SKM-1 treated with dmso at 0.1 percent for 144 hours (cell line): ENCODE measurements around the gene PALLD.

Experiments
- DNase-seq: peaks from one replicate; lab custom pipeline; 2025; ENCODE audit not compliant: unreplicated experiment; lab: John Stamatoyannopoulos, UW

PALLD gene

DNA sequence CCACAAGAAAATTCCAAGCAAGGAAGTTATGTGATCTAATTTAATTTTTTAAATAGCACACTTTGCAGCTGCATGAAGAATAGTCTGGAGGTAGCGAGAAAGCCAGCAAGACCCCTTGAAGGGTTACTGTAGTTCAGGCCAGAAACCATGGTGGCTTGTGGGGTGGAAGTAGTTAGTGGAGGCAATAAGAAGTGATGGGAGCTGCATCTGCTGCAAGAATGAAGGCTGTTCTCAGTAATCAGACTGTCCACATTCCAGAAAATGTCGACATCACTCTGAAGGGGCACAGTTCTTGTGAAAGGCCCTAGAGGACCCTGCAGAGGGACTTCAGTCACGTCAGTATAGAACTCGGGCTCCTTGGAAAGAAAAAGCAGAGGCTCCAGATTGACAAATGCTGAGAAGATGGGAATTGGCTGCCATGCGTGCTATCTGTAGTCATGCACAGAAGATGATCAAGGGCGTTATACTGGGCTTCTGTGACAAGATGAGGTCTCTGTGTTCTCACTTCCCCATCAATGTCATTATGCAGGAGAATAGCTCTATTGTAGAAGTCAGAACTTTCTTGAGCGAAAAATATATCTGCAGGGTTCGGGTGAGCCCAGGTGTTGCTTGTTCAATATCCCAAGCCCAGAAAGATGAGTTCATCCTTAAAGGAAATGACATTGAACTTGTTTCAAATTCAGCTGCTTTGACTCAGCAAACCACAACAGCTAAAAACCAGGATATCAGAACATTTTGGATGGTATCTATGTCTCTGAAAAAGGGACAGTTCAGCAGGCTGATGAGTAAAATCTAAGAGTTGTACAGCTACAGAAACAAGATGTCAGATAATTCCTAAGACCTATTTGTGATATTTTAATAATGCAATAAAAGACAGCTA, 259.0 kb downstream of the PALLD start:
- no peak for DNase-seq

DNA sequence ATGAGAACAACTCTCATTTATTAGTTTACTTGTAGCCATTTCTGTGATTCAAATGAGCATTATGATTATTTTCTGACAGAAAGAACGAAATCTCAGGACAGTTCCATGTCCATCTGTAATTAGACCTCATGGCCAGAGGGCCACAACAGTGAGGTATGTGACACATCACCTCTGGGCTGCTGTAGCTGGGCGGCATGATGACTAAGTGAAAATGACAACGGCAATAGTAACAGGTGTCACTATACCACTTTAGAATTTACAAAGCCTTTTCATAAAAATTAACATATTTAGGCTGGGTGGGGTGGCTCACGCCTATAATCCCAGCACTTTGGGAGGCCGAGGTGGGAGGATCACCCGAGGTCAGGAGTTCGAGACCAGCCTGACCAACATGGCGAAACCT, 260.6 kb downstream of the PALLD start:
- no peak for DNase-seq

DNA sequence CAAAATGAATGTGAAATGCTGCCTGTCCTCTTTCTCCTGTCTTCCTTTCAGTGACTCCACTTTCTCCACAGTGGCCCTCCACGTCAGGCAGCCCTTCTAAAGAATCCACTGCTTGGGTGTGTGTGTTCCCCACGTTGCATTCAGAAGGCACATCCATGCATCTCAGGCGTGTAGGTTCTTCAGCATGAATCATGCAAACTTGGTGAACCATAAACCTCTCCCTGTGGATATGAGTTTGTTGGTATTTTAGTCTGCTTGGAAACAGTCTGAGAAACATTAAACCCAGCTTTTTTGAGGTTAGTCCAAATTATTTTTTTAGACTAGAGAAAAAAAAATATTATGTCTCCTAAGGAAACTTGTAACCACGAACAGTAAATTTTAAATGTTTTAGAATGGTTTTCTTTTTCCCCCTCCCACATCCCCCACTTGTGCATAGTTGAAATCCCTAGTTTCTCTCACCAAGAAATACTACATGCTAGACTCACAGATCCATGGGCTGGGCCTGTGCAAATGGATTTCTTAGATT, 261.6 kb downstream of the PALLD start:
- DNase-seq: no peak

DNA sequence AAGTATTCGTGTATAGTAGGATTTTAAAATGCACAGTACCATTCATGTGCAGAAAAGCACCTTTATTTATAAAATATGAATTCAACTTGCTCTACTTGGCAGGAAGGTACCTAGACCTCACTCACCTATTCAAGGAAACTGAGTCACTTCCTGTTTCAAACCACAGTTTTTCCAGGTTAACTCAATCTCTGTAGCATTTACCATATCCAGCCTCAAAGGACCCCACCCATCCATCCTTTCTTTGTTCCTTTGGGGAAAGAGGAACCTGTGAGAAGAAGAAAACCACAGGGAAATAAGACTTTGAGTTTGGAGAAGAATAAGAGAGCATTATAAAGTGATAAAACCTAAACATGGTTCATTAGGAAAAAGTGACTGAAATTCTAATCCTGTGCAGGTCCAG, 262.5 kb downstream of the PALLD start:
- DNase-seq: no peak

DNA sequence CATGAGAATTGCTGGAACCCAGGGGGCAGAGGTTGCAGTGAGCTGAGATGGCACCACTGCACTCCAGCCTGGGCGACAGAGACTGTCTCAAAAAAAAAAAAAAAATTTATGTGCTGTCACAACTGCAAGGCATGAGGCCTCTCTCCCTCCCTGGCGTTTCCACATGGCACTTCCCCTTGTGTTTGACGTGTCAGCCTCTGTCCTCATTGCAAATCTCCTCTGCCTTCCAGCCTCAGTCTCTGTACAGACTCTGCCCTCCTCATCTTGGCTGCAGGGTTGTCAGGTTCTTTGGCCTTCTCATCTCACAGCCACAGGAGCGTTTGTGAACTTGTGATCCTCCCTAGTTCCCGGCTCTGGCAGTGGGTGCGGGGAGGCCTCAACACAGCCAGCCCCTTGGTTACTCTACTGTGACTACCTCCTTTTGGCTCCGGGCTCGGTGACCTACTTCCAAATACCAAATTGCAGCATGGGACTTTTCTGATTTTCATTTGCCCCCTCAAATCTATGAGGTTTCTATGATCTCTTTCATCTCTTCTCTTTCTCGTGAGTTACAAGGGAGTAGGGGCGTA, 263.2 kb downstream of the PALLD start:
- peak; percentile 75 for DNase-seq

DNA sequence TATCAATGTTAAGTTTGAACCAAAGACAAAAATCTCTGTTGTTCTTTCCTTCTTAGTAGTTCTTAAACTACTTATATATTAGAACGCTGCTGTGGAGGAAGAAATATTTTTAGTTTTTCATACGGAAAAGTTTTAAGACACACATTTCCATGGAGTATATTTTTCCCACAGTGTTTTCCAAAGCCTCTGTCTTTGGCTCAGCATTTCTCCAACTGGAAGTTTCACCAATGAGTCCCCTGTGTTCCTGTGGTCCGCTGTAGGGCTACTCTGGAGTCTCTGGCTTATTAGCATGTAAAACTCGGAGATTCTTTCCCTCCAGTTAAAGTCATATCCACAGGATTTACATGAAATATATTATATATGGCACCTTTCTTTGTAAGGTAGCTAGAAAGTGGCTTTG, 264.2 kb downstream of the PALLD start:
- DNase-seq: no peak

DNA sequence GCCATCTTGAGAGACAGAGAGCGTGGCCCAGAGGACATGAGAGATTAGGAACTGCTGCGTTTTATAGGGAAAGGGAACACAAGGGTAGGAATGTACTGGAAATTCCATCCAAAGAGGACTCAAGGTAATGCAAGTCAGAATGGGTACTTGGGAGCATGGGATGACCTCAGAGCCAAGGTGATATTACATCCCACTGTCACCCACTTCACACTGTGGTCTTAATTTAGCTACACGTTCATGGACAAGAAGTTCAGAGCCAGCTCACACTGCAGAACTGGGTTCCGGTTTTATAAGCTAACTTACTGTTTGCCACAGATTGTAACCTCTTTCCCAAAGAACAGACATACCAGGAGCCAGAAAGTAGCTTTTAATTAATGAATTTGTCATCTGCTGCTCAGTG, 268.5 kb downstream of the PALLD start:
- DNase-seq: no peak

DNA sequence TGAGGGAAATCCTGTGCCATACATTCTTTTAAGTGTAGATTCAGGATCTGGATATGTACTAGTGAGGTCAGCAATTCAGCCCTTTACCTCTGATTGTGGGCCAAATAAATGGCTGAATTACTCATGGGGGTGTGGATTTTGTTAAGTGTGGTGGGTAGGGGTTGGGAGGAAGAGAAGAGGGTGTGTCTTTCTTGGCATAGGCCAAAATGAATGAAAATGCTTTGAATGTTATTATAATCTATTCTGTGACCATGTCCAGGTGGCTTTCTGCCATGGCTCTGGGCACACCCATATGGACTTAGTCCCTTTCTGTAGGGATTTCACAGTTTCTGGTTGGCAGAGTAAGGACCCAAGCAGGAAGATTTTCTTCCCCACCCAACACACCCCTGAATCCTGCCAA, 268.9 kb downstream of the PALLD start:
- no peak for DNase-seq

DNA sequence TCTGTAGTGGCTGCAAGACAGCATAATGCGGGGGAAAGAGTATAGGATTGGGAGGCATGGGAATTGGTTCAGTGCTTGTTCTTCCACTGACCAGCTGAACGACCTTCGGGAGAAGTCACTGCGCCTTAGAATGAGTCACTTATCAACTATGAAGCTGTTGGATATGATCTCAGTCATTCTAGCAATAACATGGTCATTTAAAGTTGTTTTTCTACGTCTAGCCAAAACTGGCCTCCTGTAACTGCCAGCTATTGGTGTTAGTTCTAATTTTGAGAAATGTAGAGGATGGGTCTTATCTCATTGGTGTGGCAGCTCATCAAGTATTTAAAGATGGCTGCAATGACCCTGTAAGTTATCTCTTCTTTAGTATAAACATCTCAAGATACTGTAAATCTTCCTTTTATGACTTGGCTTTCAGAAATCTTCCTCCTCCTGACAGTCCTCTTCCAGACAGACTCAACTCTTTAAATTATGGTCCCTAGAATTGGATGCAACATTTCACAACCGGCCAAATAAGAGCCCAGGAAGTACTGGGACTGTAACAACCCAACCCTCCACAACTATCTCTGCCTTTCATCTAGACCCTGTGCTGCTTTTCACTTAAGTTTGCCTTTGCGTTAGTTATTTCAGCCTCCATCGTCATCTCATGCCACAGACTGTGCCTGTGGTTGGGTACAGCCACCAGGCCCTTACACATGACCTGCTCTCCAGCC, 269.9 kb downstream of the PALLD start:
- DNase-seq: no peak

DNA sequence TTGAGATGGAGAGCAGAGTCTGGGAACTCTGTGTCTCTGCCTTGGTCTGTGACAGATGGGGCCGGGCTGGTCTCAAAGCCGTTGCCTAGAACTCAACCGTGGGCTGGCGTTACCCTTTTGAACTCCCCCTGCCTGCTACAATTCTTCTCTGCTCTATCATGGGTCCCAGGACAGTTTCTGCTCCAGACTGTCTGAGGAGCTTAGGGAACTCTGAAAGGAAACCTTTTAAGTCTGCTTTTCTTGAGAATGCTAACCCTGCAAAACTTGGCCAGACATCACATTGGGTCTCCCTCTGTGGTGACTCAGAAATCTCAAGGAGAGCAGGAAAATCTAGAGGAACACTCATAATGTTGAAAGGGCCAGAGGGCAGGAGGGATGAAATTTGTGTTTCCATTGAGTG, 272.6 kb downstream of the PALLD start:
- DNase-seq: no peak

DNA sequence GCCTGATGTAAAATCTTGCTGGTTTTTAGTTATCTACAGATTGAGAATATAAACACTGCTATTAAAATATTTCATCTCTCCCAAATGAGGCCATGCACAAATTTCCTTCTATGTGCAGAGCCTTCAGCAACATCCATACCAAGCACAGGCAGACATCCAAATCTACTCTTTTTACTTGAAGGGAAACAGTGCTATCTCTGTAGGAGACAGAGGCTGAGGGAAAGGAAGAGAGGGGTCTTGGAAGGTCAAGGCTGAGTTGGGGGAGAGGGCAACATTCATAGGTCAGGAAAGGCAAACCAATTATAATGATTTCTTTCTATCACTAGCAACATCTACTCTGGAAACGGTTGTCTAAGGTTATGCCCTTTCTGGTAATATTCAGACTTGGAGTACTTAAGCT, 273.0 kb downstream of the PALLD start:
- no peak for DNase-seq

DNA sequence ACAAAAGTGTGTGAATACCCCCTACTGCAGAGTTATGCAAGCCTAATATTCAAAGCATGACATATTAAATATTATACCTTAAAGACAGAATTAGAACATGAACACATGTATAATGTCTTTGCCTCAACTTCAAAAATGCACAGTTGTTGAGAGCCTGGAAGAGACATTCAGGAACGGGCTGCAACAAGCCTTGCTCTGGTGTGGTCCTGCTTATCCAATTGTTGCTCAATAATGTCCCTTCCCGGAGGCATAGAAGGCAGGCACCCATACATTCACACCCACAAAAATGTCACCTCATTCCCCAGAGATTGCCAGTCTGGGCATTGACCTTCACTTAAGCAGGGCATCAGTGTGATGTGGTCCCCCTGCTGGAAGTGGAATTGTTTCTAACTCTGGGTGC, 274.4 kb downstream of the PALLD start:
- DNase-seq: no peak

DNA sequence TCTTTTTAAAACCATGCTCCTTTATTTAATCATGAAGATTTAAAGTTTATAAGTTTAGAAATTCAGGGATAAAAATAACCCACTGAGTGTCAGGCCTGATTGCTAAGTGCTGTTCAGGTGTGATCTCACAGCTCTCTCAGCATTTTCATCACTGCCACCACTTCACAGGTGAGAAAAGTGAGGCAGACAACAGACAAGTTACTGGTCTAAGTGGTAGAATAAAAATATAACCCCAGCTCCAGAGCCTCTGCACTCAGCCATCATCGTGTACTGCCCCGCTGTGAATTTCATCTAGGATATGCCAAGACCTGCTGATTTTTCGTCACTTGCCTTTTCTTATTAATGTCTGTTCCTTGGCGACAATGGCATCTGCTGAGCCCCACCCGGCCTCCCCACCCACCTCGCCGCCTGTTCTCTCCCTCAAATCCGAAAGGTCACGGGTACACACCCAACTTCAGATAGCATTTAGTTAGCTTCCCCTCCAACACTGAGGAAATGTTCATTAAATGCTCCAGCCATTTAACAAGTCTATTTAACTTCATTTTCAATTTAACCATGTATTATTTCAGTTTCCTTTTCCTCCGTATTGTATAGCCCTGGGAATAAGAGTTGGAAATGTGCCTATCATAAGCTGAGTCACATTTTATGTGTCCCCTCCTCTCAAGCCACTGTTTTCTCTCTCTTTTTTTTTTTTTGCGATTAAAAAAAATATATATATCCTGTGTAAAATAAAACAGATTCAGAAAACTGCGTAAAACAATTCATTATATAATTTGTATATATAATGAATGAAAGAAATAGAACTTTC, 276.7 kb downstream of the PALLD start:
- no peak for DNase-seq

DNA sequence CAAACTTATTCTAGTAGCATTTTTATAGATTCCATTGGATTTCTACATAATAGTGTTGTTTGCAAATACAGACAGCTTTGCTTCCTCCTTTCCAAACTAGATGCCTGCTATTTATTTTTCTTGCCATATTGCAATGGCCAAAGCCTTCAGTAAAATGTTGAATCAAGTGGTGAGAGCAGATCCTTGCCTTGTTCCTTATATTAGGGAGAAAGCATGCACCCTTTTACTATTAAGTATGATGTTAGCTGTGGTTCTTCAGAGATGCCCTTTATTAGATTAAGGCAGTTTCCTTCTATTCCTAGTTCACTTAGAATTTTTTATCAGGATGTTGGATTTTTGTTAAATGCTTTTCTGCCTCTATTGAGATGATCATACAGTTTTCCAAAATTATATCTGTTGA, 279.5 kb downstream of the PALLD start:
- no peak for DNase-seq

DNA sequence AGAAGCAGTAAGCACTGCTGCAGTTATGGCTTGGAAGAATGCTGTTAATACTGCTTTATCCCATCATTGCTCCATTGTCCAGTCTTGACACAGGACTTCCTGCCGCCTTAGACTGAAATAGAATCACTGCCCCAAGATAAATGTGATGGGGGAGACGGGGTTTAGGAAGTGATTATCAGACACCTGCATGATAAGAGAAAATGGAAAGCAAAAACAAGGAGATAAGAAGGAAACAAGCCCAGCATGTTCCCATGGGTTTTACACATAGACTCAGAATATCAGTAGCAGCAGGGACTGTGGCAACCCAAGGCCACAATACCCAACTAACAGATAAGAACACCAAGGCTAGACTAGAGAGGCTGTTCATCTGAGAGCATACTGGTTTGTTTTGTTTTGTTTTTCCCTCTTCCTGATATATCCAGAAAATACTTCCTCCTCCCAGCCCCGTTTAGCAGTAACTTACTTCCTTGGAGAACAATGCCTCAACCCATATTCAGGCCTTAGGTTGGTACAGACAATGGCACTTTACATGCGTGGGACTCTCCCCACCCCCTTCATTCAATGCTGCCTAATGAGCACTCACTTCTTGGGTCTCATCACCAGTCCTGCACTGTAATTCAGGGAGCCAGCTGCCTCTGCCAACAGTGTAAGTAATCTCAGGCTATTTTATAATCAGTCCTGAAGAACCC, 280.6 kb downstream of the PALLD start:
- no peak for DNase-seq

DNA sequence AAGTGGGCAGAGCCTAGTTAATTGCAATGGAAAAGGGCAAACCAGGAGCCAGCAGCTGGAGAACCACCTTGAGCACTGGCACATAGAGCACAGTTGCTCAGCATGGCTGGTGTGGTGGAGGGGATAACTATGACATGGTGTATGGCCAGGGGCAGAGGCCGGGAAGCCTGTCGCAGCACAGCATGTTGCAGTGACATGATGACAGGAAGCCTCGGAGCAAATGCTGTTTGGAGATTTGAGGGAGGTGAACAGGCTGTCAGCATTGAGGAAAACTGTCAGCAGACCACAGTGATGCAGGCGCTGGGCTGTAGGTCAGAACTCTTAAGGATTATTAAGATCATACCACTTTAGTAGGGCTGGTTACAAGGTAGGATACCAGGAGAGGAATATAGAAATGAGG, 284.5 kb downstream of the PALLD start:
- DNase-seq: no peak

DNA sequence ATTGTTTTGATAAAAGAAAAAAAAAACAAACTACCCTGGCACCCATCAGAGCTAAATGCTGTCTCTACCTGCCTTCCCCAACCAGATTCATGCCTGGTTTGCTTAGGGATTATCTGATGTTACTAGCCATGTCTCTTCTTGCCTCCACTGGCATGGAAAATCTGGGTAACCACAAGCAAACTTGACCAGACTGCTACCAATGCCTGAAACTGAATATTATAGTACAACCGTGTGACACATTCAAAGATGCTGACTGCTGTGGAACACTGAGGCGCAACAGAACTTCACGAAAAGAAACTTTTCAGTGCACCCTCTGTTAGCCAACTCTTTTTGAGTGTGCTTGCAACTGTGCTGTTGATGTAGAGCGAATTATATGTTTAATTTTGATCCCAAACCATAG, 285.1 kb downstream of the PALLD start:
- DNase-seq: no peak

DNA sequence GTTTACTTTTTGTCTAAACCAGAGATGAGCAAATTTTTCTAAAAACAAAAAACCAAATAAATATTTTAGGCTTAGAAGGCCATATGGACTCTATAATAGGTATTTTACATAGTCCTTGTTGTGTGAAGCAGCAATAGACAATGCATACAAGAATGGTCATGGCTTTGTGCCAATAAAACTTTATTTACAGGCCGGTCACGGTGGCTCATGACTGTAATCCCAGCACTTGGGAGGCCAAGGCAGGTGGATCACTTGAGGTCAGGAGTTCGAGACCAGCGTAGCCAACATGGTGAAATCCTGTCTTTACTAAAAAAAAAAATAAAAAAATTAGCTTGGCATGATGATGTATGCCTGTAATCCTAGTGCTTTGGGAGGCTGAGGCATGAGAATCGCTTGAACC, 285.6 kb downstream of the PALLD start:
- DNase-seq: no peak

DNA sequence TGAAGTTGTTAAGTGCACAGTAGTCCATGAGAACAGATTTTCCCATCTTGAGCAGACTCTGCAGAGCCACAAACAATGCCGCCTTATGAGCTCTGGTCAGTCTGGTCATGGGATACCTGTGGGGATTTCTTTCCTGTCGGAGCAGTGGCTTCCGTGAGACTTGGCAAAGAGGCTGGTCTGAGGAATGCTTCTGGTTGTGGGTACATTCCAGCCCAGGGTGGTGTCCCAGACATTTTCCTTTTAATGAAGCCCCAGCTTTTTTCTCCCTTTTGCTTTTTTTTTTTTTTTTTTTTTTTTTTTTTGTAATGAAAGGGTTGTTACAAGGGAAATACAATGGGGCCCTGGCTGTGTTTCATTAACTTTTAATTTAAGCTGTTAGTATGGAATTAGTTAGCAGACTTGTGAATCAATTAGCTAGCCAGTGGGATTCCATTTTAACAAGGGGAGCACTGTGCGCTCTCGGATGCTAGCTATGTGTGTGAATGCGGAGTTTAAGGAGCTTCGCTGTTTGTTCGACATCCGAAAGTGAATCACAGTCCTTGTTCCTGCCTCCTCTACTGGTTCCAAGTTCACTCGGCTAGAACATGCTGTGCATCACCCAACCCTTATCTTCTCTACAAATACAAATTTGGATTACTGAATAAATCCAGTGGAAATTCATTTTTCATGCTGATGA, 288.1 kb downstream of the PALLD start:
- no peak for DNase-seq

DNA sequence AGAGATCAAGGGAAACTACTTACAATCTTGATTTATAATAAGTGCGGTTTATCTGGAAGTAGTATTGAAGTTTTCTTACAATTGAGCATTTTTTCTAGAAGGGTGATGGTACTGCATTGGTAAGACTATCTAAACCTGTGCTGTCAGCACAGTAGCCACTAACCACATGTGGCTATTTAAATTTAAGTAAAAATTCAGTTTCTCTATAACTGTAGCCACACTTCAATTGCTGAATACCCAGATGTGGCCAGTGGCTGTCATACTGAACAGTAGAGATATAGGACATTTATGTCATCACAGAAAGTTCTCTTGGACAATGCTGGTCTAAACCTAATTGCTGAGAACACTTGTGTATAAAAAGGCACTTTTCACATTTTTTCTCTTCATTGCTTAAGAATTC, 290.5 kb downstream of the PALLD start:
- DNase-seq: no peak
